GM18526 (cell line): ENCODE measurements around the gene TBC1D22A.

Experiments used
- POLR2A ChIP-seq: IDR thresholded peaks from 3 replicates; pipeline ENCODE4 v1.6.1; 2011; ENCODE audit not compliant: insufficient read length; ENCODE audit errors: extremely low read depth

The TBC1D22A gene

DNA sequence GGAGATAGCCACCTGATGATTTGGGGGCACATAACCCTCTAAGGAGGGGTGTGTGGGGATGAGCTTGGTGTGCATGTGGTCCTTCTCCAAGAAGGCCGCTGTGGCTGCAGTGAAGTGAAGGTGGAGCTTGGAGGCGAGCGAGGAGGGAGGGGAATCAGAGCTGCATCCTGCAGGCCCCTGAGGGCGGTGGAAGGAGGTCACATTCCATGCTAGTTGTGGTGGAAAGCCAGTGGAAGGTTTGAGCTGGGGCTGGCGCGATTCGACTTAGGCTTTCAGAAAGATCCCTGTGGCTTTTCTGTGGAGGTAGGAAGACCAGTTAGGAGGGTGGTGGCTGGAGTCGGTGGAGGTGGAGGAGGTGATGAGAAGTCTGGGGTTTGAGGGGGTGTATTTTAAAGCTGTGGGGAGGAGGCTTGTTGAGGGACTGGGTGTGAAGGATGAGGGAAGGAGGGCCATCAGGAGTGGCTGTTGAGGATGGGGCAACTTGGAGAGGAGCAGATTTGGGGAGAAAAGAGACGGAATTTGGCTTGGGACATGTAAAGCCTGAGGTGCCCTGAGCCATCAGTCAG lies 62.0 kb downstream of the TBC1D22A start:
- TF ChIP-seq POLR2A = no peak

DNA sequence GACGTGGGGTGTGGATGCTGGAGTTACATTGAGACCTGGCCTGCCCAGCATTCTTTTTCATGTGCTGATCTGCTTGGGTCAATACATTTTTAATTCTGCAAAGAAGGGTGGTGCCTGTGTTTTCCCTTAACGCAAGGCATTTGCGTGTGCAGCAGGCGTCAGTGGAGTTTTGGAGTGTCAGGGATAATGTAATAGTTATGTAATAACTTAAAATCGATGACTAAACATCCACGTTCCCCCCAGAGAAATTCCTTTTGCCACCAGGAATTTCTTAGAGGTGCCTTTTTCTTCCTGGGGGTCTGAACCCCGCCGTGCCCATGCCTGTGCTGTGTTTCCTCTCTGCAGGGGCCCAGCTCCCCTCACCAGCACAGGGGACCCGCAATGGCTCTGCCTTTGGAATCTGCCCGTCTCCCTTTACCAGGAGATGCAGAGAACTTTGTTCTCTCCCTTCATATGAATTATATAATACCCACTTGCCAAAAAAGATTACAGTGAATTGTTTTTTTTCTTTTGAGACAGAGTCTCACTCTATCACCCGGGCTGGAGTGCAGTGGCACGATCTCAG lies 62.6 kb downstream of the TBC1D22A start:
- no peak for TF ChIP-seq POLR2A

DNA sequence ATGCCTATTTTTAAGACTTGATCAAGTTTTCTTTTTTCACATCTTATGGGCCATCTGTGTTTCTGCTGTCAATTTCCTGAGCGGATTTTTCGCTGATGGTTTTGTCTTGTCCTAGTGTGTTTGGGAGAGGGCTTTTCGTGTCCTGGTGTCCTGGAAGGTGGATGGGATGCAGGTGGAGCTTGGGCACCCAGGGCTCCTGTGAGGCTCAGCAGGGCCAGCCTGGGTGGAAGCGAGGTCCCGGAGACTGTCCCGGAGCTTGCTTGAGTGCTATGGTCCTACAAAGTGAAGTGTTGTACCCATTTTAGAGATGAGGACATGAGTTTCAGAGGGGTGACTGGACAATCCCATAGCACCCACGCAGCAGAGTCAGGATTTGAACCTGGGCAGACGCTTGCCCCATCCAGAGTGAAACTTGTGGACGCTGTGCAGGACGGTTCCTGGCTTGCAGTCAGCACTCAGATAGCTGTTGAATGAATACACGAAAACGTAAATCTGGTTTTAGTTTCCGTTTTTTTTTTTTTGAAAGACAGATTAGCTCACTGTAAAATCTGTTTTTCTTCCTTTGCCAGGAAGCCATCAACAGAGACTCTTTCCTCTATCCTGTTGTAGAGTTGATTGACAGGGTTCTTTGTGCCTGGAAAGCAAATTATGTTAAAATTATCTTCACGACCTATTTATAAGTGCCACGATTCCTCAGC lies 64.1 kb downstream of the TBC1D22A start:
- no peak for TF ChIP-seq POLR2A

DNA sequence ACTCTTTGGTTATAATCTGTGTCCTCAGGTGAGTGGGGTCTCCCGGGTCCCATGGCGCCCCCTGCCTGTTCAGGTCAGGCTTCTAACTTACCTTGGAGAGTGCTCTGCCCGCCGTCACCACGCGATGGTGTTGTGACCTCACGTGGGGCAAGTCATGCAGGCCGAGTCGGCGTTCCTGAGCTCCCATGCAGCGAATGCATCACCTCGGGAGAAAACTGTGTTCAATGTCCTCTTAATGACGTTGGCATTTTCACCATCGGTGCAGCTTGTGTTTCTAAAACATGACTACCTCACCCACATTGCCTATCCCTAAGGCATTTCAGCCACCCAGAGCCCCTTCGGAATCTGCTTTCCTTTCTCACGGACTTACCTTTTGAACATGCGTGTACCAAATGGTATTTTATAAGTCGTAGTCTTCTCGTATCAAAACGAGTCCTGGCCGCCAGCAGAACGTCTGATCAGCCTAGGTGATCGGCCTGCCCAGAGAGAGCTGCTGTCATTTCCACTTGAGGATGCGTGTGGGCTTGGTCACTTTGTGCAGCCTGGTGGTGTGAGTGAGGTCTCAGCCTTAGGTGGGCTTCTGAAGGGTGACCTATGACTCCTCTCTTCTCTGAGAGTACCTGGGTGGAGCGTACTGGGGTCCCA lies 64.8 kb downstream of the TBC1D22A start:
- TF ChIP-seq POLR2A = no peak

DNA sequence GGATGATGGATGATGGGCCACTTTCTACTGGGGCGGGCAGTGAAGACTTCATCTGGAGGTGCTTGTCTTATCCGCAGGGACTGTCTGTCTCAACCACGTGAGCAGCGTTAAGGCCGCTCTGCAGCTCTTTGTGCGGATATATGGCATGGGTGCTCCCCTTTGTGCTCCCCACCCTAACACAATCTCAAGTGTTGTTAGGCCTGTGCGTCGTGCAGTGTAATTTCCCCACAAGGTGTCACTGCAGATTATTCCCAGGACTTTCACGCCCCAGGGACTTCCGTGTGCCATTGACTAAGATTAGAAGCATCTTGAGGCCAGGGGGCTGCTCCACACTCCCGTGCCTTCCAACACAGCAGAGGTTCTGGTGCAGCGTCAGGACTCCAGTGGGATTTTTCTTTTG lies 65.3 kb downstream of the TBC1D22A start:
- no peak for TF ChIP-seq POLR2A

DNA sequence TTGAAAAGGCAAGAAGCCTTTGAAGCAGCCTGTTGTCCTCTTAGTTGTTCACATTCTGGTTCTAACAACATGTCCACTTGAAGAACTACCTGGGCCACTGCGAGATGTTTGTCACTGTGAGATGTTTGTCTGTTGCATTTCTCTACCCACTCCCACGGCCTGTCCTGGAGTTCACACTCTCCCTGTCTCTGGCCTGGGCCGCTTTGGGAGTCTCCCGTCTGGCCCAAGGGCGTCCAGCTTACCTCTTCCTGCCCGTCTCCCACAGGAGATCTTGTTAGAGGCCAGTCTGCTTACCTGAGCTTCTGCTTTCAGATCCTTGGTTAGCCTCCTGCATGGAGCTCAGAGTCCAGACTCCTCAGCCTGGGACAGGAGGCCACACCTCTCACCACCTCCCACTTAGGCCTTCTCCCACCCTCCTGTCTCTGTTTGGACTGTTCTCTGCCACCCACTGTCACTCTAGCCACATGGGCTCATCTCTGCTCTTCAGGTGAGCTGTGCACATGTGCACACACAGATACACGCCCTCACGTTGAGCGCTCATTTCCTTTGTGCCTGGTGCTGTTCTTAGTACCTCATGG lies 66.0 kb downstream of the TBC1D22A start:
- TF ChIP-seq POLR2A = no peak

DNA sequence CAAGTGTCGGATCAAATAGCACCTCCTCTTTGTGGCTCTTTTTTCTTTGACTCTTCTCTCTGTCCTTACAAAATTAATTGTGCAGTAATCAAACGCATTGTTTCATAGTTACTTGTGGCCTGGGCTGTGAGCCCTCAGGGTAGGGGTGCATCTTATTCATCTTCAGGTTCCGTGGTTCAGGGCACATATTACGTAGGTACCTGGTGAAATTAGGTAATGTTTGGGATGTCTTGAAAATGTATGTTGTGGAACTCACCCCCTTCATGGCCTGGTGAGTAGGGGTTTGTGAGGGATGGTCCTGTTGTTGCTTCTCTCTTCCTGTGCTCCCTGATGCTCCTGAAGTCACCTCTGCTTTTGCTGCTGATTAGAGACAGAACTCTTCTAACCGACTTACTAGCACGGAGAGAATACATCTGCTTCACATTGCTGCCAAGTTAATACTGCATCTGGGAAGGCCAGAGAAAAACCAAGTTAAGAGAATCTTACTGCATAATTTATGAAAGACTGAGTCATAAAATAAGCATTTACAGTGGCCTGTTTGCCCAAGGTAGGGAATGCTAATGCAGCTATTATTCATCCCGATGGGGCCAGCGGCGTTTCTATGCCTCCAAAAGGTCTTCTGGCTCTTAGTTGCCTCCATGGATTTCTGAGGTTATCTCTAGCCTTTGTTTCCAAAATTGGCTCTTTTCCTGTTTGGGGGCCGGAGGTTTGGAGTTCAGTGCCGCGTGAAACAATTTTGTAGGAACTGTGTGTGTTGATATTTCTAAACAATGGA lies 66.9 kb downstream of the TBC1D22A start:
- TF ChIP-seq POLR2A = no peak

DNA sequence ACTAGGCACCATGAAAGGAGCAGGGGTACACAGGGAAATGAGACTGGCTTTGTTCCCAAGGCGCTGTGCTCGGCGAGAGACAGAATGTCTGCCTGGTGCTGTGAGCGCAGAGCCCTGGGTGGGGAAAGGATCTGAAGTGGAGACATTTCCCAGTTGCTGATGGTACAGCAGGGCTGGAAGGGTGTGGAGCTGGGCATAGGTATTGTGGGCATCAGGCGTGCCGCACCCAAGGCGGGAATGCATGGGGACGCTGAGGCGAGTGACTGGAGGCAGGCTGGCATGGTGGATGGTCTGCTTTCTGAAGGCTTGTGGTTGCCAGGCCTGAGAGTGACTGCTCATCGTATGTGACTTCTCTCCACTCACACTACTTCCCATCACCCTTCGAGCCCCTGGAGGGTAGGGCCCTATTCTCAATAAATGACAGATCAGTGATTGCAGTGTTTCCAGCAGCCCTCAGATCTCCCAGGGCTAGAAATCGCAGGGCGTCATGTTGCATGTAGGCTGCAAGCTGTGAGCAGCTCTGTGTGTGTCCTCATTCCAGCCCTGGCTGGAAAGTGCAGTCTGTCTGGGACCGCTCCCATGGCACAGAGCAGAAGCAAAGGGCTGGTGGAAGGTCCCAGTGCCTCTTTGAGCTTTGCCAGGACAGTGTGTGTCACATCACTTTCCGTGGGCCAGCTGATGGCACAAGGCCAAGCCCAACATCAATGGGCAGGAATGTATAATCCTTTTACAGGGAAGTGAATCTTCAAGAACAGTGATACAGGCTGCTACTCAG lies 67.7 kb downstream of the TBC1D22A start:
- no peak for TF ChIP-seq POLR2A

DNA sequence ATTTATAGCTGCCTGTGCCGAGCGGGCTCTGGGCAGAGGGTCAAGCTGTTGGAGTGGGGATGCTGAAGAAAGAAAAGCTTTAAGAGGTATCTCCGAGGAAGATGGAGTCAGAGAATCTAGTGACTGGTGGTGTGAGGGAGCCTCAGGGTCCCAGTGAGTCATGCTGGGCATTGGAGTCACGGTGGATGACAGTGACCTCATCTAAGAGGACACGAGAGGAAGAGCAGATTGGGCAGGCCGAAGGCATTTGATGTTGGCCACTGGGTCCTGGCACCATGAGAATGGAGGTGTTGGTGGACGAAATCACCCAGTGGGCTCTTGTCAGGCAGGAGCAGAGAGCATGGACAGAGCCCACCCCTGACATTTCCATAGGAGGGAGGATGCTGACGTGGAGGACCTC lies 68.4 kb downstream of the TBC1D22A start:
- no peak for TF ChIP-seq POLR2A

DNA sequence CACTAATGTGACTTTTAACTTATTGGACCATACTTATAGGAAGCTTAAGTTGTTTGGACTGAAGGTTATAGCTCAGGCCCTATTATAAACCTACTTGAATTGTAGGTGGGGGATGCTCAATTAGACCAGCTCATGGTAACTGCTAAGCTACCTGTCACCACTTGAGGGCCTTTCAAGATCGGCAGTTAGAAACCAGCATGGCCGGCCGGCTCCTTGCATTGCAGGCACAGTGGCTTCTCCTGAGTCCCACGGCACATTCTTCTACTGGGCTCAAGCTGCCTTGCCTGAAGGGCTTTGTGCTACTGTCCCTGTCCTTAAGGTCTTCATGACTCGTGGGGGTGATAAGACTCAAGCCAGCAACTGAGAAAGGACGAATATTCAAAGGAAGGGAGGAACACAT lies 70.8 kb downstream of the TBC1D22A start:
- TF ChIP-seq POLR2A = no peak

DNA sequence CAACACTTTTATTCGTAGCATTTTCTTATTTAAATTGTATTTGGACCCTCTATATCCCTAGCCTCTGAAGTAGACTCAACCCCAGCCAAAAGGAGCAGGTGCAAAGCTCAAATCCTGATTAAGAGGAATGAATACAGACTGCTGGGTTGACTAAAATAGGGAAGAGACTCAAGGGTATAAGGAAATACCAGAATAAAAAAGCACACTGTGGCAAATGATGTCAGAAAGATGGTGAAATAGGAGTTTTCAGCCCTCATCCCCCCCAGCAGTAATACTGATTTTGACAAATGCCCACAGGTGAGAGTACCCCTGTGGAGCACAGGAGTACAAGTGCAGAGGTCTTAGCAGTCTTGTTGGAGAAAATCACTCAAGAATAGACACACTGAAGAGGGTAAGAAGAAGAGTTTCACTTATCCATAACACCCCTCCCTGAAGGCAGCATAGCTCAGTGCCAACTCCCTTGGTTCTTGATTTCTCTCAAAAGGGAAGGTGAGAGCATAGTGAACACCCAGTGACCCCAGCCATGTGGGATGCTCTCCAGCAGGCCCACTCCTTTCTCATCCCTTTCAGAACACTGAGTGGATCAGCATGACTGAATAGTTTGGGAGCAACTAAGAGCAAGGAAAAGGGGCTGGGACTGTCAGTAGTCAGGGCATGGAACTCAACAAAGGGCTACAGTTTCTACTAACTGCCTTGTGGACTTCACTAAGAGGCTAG lies 71.7 kb downstream of the TBC1D22A start:
- no peak for TF ChIP-seq POLR2A

DNA sequence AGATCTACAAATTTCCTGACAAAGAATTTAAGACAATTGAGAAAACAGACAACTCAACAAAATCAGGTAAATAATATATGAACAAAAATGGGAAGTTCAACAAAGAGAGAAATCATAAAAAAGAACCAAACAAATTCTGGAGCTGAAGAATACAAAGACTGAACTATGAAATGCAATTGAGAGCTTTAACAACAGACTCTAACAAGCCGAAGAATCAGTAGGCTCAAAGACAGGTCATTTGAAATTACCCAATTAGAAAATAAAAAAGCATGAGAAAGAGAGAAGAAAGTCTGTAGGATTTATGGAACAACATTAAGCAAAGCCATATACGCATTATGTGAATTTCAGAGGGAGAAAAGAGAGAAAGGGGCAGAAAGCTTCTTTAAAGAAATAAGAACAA lies 72.8 kb downstream of the TBC1D22A start:
- TF ChIP-seq POLR2A = no peak

DNA sequence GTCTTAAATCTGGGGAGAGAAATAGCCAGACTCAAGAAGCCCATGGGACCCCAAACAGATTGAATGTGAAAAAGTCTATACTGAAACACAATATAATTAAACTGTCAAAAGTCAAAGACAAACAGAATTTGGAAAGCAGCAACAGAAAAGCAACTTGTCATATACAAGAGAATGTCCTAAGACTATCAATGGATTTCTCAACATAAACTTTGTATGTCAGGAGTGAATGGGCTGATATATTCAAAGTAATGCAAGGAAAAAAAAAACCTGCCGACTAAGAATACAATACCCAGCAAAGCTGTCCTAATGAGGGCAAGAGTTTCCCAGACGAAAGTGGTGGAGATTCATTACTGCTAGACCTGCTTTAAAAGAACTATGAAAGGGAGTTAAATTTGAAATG lies 73.2 kb downstream of the TBC1D22A start:
- TF ChIP-seq POLR2A = no peak

DNA sequence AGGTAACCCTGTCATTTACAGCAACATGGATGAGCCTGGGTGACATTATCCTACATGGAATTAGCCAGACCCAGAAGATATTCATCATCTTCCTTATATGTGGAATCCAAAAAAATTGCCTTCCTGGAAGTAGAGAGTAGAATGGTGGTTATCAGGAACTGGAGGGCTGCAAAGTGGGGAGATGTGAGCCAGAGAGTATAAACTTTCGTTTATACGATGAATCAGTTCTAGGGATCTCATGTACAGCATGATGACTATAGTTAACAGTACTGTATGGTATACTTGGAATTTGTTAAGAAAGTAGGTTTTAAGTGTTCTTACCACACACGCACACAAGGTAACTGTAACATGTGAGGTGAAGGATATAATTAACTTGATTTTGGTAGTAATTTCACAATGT lies 79.1 kb downstream of the TBC1D22A start:
- TF ChIP-seq POLR2A = no peak
